IPS-NIHi7 (cell line): ENCODE results near the gene UBR4.
"Not testable (repeated sequence)": the region's sequence is repeated elsewhere in the genome, so short reads cannot be mapped to it uniquely, and the experiment has no call there.

Experiments used
- DNase-seq: peaks from one replicate; pipeline ENCODE4 v3.0.0; 2012; ENCODE audit warnings: mixed read lengths; ENCODE audit errors: extremely low spot score

Gene UBR4

GRCh38 chr1:19209990-19210771 is at the start of gene UBR4:
UBR4 (minus strand) TSS chr1:19210266; CDS start chr1:19210248, 18 bp downstream.
- DNase-seq = peak; percentile 97

GRCh38 chr1:19258353-19258752 is 48.3 kb upstream of the UBR4 start:
- no peak for DNase-seq

GRCh38 chr1:19257178-19257914 is 47.3 kb upstream of the UBR4 start:
- no peak for DNase-seq

- DNase-seq = not testable (repeated sequence)
These were observed 46.2 kb upstream of the UBR4 start for GRCh38 chr1:19256301-19256700.

GRCh38 chr1:19255288-19255687 is 45.2 kb upstream of the UBR4 start:
- DNase-seq = no peak

- no peak for DNase-seq
These were observed 44.4 kb upstream of the UBR4 start for GRCh38 chr1:19254416-19254815.

GRCh38 chr1:19251305-19252196 is 41.5 kb upstream of the UBR4 start, which contains the start of the genes EMC1 and MRTO4:
EMC1 (minus strand) TSS chr1:19251524; CDS start chr1:19251509, 15 bp downstream.
MRTO4 (plus strand) TSS chr1:19251805; CDS start chr1:19251836, 31 bp downstream.
- peak; percentile 96 for DNase-seq

GRCh38 chr1:19250629-19251304 is 40.7 kb upstream of the UBR4 start:
- DNase-seq = no peak

- DNase-seq = peak; percentile 89
These were observed 30.8 kb upstream of the UBR4 start for GRCh38 chr1:19240673-19241538.

GRCh38 chr1:19239876-19240275 is 29.8 kb upstream of the UBR4 start:
- no peak for DNase-seq

- no peak for DNase-seq
These were observed 24.2 kb upstream of the UBR4 start for GRCh38 chr1:19234224-19234623.

- DNase-seq = peak; percentile 10
These were observed 22.4 kb upstream of the UBR4 start for GRCh38 chr1:19232524-19232846.

- not testable (repeated sequence) for DNase-seq
These were observed 21.9 kb upstream of the UBR4 start for GRCh38 chr1:19231736-19232523.

GRCh38 chr1:19229828-19230325 is 19.8 kb upstream of the UBR4 start:
- DNase-seq = no peak

- DNase-seq = no peak
These were observed 19.2 kb upstream of the UBR4 start for GRCh38 chr1:19229229-19229628.

- DNase-seq = no peak
These were observed 13.1 kb upstream of the UBR4 start for GRCh38 chr1:19222979-19223824.

GRCh38 chr1:19222573-19222972 is 12.5 kb upstream of the UBR4 start:
- DNase-seq = no peak

- no peak for DNase-seq
These were observed 10.9 kb upstream of the UBR4 start for GRCh38 chr1:19220991-19221390.
